Stimulated activated CD8-positive, alpha-beta memory T cell treated with anti-CD3 and anti-CD28 coated beads, Interleukin-15, amount 100 ng/mL, for 48 hours (primary cell): ENCODE results near the gene BDH1.
"Not testable (repeated sequence)": the region's sequence is repeated elsewhere in the genome, so short reads cannot be mapped to it uniquely, and the experiment has no call there.

ENCODE experiments used
- DNase-seq, 2 donors: peaks; one replicate each; pipeline ENCODE4 v3.0.0-alpha.2; 2020; ENCODE audit warnings: low read depth in 2 of 2

The BDH1 gene

GRCh38 chr3:197521277-197522182 lies 34.2 kb downstream of the BDH1 start:
- DNase-seq: no peak

GRCh38 chr3:197520311-197521276 lies 35.2 kb downstream of the BDH1 start:
- DNase-seq: no peak

GRCh38 chr3:197519801-197520211 lies 36.0 kb downstream of the BDH1 start:
- no peak for DNase-seq

- DNase-seq: no peak
Observed at GRCh38 chr3:197518881-197519421, 36.8 kb downstream of the BDH1 start.

- DNase-seq: not testable (repeated sequence)
Observed at GRCh38 chr3:197517922-197518683, 37.7 kb downstream of the BDH1 start.

- peak in 1 of 2 donors; percentile 33 for DNase-seq
Observed at GRCh38 chr3:197516890-197517606, 38.7 kb downstream of the BDH1 start.

GRCh38 chr3:197516517-197516889 lies 39.3 kb downstream of the BDH1 start:
- DNase-seq: peak in 1 of 2 donors; percentile 28

- DNase-seq: no peak
Observed at GRCh38 chr3:197514786-197515355, 40.9 kb downstream of the BDH1 start.

- DNase-seq: no peak
Observed at GRCh38 chr3:197513953-197514785, 41.6 kb downstream of the BDH1 start.

GRCh38 chr3:197512691-197513571 lies 42.8 kb downstream of the BDH1 start:
- no peak for DNase-seq

- no peak for DNase-seq
Observed at GRCh38 chr3:197511853-197512635, 43.7 kb downstream of the BDH1 start.

- DNase-seq: no peak
Observed at GRCh38 chr3:197511130-197511529, 44.6 kb downstream of the BDH1 start.

- DNase-seq: no peak
Observed at GRCh38 chr3:197510642-197511018, 45.1 kb downstream of the BDH1 start.

GRCh38 chr3:197508924-197509775 lies 46.6 kb downstream of the BDH1 start:
- no peak for DNase-seq

GRCh38 chr3:197508461-197508860 lies 47.3 kb downstream of the BDH1 start:
- no peak for DNase-seq

GRCh38 chr3:197508051-197508451 lies 47.7 kb downstream of the BDH1 start:
- no peak for DNase-seq

GRCh38 chr3:197507541-197507940 lies 48.2 kb downstream of the BDH1 start:
- DNase-seq: no peak
